ENCODE data around the gene DLL3.

GRCh38 chr19:39498798-39499642 lies at the start of gene DLL3:
- no peak for TF ChIP-seq CTCF (IDR thresholded peaks at IDR 0.05)
- no peak for TF ChIP-seq EP300 (IDR thresholded peaks at IDR 0.05)
- TF ChIP-seq POLR2A (IDR thresholded peaks at IDR 0.05) = no peak

All from tibial nerve (tissue), 4 donors.